HEK293 (cell line): ENCODE data around the gene ATP5F1D.

Experiments used
- HOXC10 ChIP-seq: sonication (generic); formaldehyde crosslinking; IDR thresholded peaks from 2 replicates; pipeline ENCODE4 v1.8.1; 2023; ENCODE audit warnings: mild to moderate bottlenecking, missing genetic modification reagents
- KLF17 ChIP-seq: fragments of 450-650 bp; formaldehyde crosslinking; IDR thresholded peaks from 2 replicates; pipeline ENCODE4 v1.5.1; 2016; ENCODE audit warnings: missing biosample characterization, missing genetic modification characterization
- PRDM6 ChIP-seq: fragments of 450-650 bp; formaldehyde crosslinking; IDR thresholded peaks from 2 replicates; pipeline ENCODE4 v1.5.1; 2017; ENCODE audit warnings: missing biosample characterization, missing genetic modification characterization
- REST ChIP-seq: fragments of 450-650 bp; formaldehyde crosslinking; IDR thresholded peaks from 2 replicates; pipeline ENCODE4 v1.5.1; 2016; ENCODE audit warnings: missing biosample characterization, missing genetic modification characterization
- SETDB1 ChIP-seq: IDR thresholded peaks from one replicate; pipeline ENCODE4 v1.6.1; 2017; ENCODE audit warnings: mild to moderate bottlenecking, low read length, moderate library complexity, mixed read lengths; ENCODE audit not compliant: insufficient read length
- SP2 ChIP-seq: fragments of 450-650 bp; formaldehyde crosslinking; IDR thresholded peaks from 2 replicates; pipeline ENCODE4 v1.5.1; 2016; ENCODE audit warnings: missing biosample characterization, missing genetic modification characterization
- ZFP69B ChIP-seq: fragments of 450-650 bp; formaldehyde crosslinking; IDR thresholded peaks from 2 replicates; pipeline ENCODE4 v1.5.1; 2016; ENCODE audit warnings: missing biosample characterization, missing genetic modification characterization
- ZNF155 ChIP-seq: fragments of 450-650 bp; formaldehyde crosslinking; IDR thresholded peaks from 2 replicates; pipeline ENCODE4 v1.5.1; 2016; ENCODE audit warnings: missing biosample characterization, missing genetic modification characterization
- ZNF19 ChIP-seq: fragments of 450-650 bp; formaldehyde crosslinking; IDR thresholded peaks from 2 replicates; pipeline ENCODE4; 2016; ENCODE audit warnings: missing biosample characterization, missing genetic modification characterization, low read depth
- ZNF202 ChIP-seq: fragments of 450-650 bp; formaldehyde crosslinking; IDR thresholded peaks from 2 replicates; pipeline ENCODE4 v1.5.1; 2016; ENCODE audit warnings: missing biosample characterization, missing genetic modification characterization, borderline replicate concordance
- ZNF211 ChIP-seq: fragments of 450-650 bp; formaldehyde crosslinking; IDR thresholded peaks from 2 replicates; pipeline ENCODE4 v1.5.1; 2016; ENCODE audit warnings: low read depth, missing biosample characterization, missing genetic modification characterization
- ZNF223 ChIP-seq: fragments of 450-650 bp; formaldehyde crosslinking; IDR thresholded peaks from 2 replicates; pipeline ENCODE4 v1.5.1; 2016; ENCODE audit warnings: missing biosample characterization, missing genetic modification characterization
- ZNF335 ChIP-seq: fragments of 450-650 bp; formaldehyde crosslinking; conservative IDR thresholded peaks from 2 replicates; pipeline ENCODE4 v1.5.1; 2016; ENCODE audit warnings: missing biosample characterization, missing genetic modification characterization
- ZNF362 ChIP-seq: fragments of 450-650 bp; formaldehyde crosslinking; IDR thresholded peaks from 2 replicates; pipeline ENCODE4 v1.5.1; 2016; ENCODE audit warnings: missing biosample characterization, missing genetic modification characterization
- ZNF398 ChIP-seq: fragments of 450-650 bp; formaldehyde crosslinking; IDR thresholded peaks from 2 replicates; pipeline ENCODE4 v1.5.1; 2017; ENCODE audit warnings: missing biosample characterization, missing genetic modification characterization
- ZNF473 ChIP-seq: fragments of 450-650 bp; formaldehyde crosslinking; IDR thresholded peaks from 2 replicates; pipeline ENCODE4 v1.5.1; 2017; ENCODE audit warnings: missing biosample characterization, missing genetic modification characterization
- ZNF530 ChIP-seq: fragments of 450-650 bp; formaldehyde crosslinking; IDR thresholded peaks from 2 replicates; pipeline ENCODE4 v1.5.1; 2016; ENCODE audit warnings: low read depth, missing biosample characterization, missing genetic modification characterization
- ZNF544 ChIP-seq: fragments of 450-650 bp; formaldehyde crosslinking; IDR thresholded peaks from 2 replicates; pipeline ENCODE4 v1.5.0; 2017; ENCODE audit warnings: missing biosample characterization, missing genetic modification characterization
- ZNF548 ChIP-seq: fragments of 450-650 bp; formaldehyde crosslinking; IDR thresholded peaks from 2 replicates; pipeline ENCODE4 v1.5.1; 2016; ENCODE audit warnings: missing biosample characterization, missing genetic modification characterization
- ZNF639 ChIP-seq: fragments of 450-650 bp; formaldehyde crosslinking; IDR thresholded peaks from 2 replicates; pipeline ENCODE4 v1.5.1; 2016; ENCODE audit warnings: missing biosample characterization, missing genetic modification characterization
- ZNF645 ChIP-seq: fragments of 450-650 bp; formaldehyde crosslinking; IDR thresholded peaks from 2 replicates; pipeline ENCODE4; 2016; ENCODE audit warnings: missing biosample characterization, missing genetic modification characterization
- ZNF660 ChIP-seq: fragments of 450-650 bp; IDR thresholded peaks from 2 replicates; pipeline ENCODE4 v1.5.1; 2018; ENCODE audit warnings: missing biosample characterization, mild to moderate bottlenecking, missing genetic modification characterization
- ZNF792 ChIP-seq: fragments of 450-650 bp; formaldehyde crosslinking; IDR thresholded peaks from 2 replicates; pipeline ENCODE4 v1.5.1; 2016; ENCODE audit warnings: missing biosample characterization, missing genetic modification characterization
- ZSCAN23 ChIP-seq: fragments of 450-650 bp; formaldehyde crosslinking; IDR thresholded peaks from 2 replicates; pipeline ENCODE4 v1.5.1; 2016; ENCODE audit warnings: missing biosample characterization, missing genetic modification characterization

ATP5F1D gene

GRCh38 chr19:1266129-1266915 lies 24.8 kb downstream of the ATP5F1D start (continued):
- TF ChIP-seq REST, result no peak
- TF ChIP-seq ZNF548 (tag by site-specific recombination), result no peak
- TF ChIP-seq SP2 (tag by site-specific recombination), result peak; percentile 90
- peak; percentile 85 for TF ChIP-seq KLF17 (tag by site-specific recombination)
- no peak for TF ChIP-seq ZNF362 (tag by site-specific recombination)
- TF ChIP-seq ZNF202, result no peak
- peak; percentile 72 for TF ChIP-seq ZNF335 (tag by site-specific recombination)
- TF ChIP-seq PRDM6 (tag by site-specific recombination), result no peak
- peak; percentile 72 for TF ChIP-seq ZNF398
- no peak for TF ChIP-seq ZNF223 (tag by site-specific recombination)
- TF ChIP-seq ZSCAN23 (tag by site-specific recombination), result no peak
- no peak for TF ChIP-seq ZNF19 (tag by site-specific recombination)
- TF ChIP-seq HOXC10 (CRISPR knock-in tag), result no peak
- TF ChIP-seq ZNF544 (tag by site-specific recombination), result no peak
- no peak for TF ChIP-seq ZNF530 (tag by site-specific recombination)
- no peak for TF ChIP-seq ZNF473
- peak; percentile 55; the same call in 1 of the 2 replicates for TF ChIP-seq ZFP69B (tag by site-specific recombination)
- no peak for TF ChIP-seq ZNF155 (tag by site-specific recombination)
- TF ChIP-seq ZNF211 (tag by site-specific recombination), result no peak
- TF ChIP-seq ZNF792 (tag by site-specific recombination), result no peak
- TF ChIP-seq ZNF660 (tag by site-specific recombination), result no peak
- TF ChIP-seq ZNF639 (tag by site-specific recombination), result no peak
- TF ChIP-seq SETDB1, result no peak
- no peak for TF ChIP-seq ZNF645 (tag by site-specific recombination)
